ENCODE data around the gene PIGZ. TPM values are rescaled to one million over a fixed set of nuclear protein-coding genes. Genes with fewer than 3 reads are reported as not detected.

PIGZ gene
- total RNA-seq, 1 experiment from 2014 or later, result 0.23 TPM

GRCh38 chr3:196983186-196983585 is 14.6 kb upstream of the PIGZ start:
- no peak for DNase-seq (ENCODE audit: low read depth)

- no peak for DNase-seq (ENCODE audit: low read depth)
These were observed 13.0 kb upstream of the PIGZ start for GRCh38 chr3:196981657-196982056.

GRCh38 chr3:196979545-196979944 is 10.9 kb upstream of the PIGZ start:
- DNase-seq (ENCODE audit: low read depth), result no peak

GRCh38 chr3:196976941-196977340 is 8.3 kb upstream of the PIGZ start:
- DNase-seq (ENCODE audit: low read depth), result no peak

GRCh38 chr3:196975349-196975748 is 6.7 kb upstream of the PIGZ start:
- DNase-seq (ENCODE audit: low read depth), result no peak

- DNase-seq (ENCODE audit: low read depth), result no peak
These were observed 6.0 kb upstream of the PIGZ start for GRCh38 chr3:196974661-196975060.

GRCh38 chr3:196971094-196971698 is 2.6 kb upstream of the PIGZ start:
- DNase-seq (ENCODE audit: low read depth), result no peak

GRCh38 chr3:196970547-196971093 is 2.0 kb upstream of the PIGZ start:
- no peak for DNase-seq (ENCODE audit: low read depth)

- DNase-seq (ENCODE audit: low read depth), result peak; percentile 82
These were observed 1.3 kb upstream of the PIGZ start for GRCh38 chr3:196969660-196970546.

GRCh38 chr3:196969134-196969659 is 564 bp upstream of the PIGZ start:
- DNase-seq (ENCODE audit: low read depth), result peak; percentile 62

- no peak for DNase-seq (ENCODE audit: low read depth)
These were observed 1.0 kb downstream of the PIGZ start for GRCh38 chr3:196967412-196968232.

GRCh38 chr3:196966526-196967401 is 1.9 kb downstream of the PIGZ start:
- no peak for DNase-seq (ENCODE audit: low read depth)

- DNase-seq (ENCODE audit: low read depth), result no peak
These were observed 2.8 kb downstream of the PIGZ start for GRCh38 chr3:196965804-196966173.

GRCh38 chr3:196965112-196965803 is 3.4 kb downstream of the PIGZ start:
- no peak for DNase-seq (ENCODE audit: low read depth)

- DNase-seq (ENCODE audit: low read depth), result no peak
These were observed 5.0 kb downstream of the PIGZ start for GRCh38 chr3:196963631-196963953.

GRCh38 chr3:196962930-196963630 is 5.6 kb downstream of the PIGZ start:
- DNase-seq (ENCODE audit: low read depth), result no peak

GRCh38 chr3:196962108-196962929 is 6.3 kb downstream of the PIGZ start:
- DNase-seq (ENCODE audit: low read depth), result no peak

- no peak for DNase-seq (ENCODE audit: low read depth)
These were observed 13.8 kb downstream of the PIGZ start for GRCh38 chr3:196954832-196955231.

GRCh38 chr3:196951371-196951770 is 17.3 kb downstream of the PIGZ start:
- no peak for DNase-seq (ENCODE audit: low read depth)
